SW 1271 (cell line): Measurements from ENCODE around the gene JAK3.
A peak's percentile ranks its signal among the peaks of the same experiment; 100 is the strongest.
"Not testable (repeated sequence)": the region's sequence is repeated elsewhere in the genome, so short reads cannot be mapped to it uniquely, and the experiment has no call there.

Source experiments
- DNase-seq, 2 experiments: peaks; one replicate each; lab custom pipeline; 2025; lab: John Stamatoyannopoulos, UW

Gene JAK3

DNA sequence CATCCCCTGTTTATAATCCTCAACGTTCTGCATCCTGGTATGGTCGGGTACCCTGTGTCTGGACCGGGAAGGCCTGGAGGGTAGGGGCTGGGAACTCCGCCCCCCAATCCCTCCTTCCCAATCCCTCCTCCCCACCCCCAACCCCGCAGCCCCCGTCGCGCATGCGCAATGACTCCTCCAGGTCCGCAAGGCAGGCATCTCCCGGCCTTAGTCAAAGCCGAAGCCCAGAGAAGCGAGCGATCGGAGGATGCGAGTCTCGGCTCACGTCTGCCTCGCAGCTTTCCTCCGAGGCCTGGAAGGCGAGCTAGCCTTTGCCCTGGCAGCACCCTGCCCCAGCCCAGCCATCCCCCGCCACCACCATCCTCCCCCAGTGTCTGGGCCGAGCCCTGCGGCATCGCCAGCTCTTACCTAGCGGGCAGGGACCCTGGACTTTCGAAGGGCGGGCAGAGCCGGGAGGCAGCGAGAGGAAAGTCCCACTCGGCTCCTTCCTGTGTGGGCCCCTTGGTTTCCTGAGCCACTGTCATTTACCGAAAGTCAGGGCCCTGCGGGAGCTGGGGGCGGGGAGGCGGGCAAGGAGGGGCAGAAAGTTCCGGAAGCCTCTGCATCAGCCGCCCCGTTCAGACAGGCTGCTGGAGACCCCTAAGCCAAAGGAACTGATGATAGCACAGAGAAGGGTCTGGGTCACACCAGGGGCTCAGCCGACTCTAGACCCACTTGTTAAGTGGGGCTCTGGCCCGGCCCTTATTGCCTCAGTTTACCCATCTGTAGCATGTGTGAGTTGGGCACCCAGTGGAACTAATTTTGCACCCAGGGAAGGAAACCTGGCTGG lies at the start of gene JAK3:
Gene JAK3 (minus strand): TSS at position 445 of the 829 bp plus-strand sequence. CDS start 3,565 bp downstream, outside the sequence.
- DNase-seq: peak; percentile 39 to 50

DNA sequence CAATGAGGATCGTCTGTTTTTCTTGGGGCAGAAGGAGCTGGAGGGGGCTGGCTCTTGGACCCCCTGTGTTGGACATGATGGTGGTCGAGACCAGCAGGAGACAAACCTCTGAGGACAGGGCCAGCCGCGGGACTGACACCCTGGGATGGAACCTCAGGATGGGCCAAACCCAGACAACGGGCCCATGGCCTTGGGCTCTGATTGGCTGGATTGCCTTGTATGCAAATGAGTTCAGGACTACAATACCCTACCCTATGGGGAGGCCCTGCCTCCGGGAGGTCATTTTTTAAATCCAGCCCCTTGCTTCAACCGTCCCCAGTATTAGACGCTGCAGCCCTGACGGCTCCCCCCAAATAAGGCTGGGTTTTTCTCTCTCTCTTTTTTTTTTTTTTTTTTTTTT lies 46.0 kb upstream of the JAK3 start:
- DNase-seq: no peak

DNA sequence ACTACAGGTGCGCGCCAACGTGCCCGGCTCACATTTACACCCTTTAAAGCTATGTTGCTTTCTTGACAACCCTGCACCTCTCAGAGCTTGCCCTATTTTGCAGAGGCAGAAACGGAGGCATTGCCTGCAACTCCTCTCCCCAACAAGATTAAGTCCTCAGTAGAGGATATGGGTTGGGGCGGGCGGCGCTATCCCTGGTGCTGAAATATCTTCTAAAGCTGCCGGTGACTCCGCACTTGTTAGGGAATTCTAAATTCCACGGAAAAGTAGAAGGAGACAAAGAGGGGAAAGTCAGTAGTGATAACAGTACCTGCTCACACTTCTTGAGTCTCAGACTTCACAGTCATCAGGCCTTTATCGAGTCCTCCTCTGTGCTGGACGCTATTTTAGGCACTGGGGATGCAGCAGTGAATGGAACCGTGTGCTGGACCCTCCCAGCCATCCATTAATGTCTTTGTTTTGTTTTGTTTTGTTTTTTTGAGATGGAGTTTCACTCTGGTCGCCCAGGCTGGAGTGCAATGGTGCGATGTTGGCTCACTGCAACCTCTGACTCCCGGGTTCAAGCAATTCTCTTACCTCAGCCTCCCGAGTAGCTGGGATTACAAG lies 41.9 kb upstream of the JAK3 start:
- DNase-seq: no peak

DNA sequence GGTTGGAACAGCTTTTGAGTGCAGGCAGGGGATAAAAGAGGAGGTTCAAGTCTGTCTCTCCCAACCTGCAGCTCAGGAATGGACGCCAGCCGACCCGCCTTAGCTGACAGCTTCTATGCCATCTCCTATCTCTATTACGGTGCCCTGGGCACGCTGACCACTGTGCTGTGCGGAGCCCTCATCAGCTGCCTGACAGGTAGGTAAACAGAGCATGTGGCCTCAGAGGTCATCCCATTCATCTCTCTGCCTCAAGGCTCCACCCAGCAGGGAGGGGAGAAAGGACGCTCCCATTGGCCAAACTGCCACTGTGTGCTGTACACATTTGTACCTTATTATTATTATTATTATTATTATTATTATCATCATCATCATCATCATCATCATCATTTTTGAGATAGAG lies 40.5 kb upstream of the JAK3 start:
- DNase-seq: no peak

DNA sequence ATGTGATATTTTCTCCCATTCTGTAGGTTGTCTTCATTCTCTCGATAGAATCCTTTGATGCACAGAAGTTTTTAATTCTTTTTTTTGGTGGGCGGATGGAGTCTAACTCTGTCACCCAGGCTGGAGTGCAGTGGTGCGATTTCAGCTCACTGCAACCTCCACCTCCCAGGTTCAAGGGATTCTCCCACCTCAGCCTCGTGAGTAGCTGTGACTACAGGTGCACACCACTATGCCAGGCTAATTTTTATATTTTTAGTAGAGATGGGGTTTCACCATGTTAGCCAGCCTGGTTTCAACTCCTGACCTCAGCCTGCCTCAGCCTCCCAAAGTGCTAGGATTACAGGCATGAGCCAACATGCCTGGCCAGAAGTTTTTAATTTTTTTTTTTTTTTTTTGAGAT lies 39.4 kb upstream of the JAK3 start:
- DNase-seq: not testable (repeated sequence)

DNA sequence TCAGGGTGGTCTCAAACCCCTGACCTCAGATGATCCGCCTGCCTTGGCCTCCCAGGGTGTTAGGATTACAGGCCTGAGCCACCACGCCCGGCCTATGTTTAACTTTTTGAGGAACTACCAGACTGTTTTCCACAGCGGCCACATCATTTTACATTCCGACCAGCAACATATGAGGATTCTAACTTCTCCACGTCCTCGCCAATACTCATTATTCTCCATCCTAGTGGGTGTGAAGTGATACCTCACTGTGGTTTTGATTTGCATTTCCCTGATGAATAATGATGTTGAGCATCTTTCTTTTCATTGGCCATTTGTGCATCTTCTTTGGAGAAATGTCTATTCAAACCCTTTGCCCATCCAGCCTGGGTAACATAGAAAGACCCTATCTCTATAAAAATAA lies 38.7 kb upstream of the JAK3 start:
- DNase-seq: no peak

DNA sequence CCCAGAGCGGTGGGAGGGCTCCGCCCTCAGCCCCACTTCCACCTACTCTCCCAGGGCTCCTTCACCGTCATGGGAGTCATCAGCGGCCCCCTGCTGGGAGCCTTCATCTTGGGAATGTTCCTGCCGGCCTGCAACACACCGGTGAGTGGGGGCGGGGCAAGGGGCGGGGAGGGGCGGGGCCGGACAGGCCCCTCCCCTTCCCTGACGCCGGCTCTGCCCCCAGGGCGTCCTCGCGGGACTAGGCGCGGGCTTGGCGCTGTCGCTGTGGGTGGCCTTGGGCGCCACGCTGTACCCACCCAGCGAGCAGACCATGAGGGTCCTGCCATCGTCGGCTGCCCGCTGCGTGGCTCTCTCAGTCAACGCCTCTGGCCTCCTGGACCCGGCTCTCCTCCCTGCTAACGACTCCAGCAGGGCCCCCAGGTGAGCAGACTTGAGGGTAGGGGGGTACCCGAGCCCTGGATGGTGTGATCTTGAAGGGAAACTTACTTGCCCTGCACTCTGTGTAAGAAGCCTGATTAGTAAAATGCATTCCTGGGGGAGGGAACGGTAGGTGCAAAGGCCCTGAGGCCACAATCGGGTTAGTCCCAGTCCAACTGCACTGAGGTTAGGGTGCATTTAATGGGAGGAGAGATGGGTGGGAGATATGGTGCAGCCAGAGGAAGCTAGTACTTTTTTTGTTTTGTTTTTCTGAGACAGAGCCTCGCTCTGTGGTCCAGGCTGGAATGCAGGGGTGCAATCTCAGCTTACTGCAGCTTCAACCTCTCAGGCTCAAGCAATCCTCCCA lies 36.0 kb upstream of the JAK3 start:
- DNase-seq: no peak

DNA sequence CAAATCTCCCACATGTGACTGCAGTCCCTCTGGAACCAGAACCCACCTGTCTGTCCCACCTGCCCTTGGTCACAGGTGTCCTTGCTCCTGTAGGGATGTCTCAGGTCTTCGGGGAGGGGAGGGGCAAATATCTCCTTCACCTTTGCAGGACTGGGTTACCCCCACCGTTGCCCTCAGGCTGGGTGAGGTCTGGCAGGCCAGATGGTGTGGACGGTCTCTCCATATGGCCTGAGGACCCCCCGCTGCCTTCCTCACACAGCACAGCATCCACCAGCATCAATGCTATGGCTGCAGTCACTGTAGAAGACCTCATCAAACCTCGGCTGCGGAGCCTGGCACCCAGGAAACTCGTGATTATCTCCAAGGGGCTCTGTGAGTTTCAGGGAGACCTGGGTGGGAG lies 33.9 kb upstream of the JAK3 start:
- no peak for DNase-seq

DNA sequence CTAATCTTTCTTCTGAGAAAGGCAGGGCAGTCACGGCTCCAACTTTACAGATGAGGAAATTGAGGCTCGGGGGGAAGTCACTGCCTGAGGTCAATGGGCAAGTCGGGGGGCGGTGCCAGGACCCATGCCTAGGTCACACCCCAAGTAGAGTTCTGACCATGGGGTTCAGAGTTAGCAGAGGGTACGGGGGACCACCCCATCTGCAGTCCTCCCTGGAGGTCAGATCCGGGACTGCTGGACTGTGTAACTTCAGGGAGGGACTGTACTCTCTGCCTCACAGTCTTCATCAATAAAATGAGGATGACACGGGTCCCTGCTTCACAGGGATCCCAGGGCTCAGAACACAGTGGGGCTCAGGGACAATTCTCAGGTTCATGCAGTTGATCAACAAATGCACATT lies 31.7 kb upstream of the JAK3 start:
- DNase-seq: no peak

DNA sequence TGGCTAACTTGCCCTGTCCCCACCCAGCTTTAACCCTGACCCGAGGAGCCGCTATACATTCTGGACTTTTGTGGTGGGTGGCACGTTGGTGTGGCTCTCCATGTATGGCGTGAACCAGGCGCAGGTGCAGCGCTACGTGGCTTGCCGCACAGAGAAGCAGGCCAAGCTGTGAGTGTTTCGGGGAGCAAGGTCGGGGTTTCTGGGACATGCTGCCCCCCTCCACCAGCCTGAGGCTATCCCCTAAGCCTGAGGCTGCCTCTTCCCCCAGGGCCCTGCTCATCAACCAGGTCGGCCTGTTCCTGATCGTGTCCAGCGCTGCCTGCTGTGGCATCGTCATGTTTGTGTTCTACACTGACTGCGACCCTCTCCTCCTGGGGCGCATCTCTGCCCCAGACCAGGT lies 29.9 kb upstream of the JAK3 start:
- no peak for DNase-seq

DNA sequence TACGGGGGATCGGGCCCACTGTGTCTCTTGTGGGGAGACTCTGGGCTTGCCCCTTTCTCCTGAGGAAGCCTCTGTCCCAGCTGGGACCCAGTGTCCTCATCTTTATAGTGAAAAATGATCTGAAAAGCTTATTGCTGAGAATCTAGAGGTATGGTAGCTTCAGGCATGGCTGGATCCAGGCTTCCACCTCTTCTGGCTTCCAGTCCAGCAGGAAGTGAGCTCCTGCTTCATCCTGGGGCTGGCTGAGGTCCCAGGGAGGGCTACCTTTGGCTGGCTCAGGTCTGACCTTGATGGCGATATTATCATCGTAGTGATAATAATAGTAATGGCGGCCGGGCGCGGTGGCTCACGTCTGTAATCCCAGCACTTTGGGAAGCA lies 27.0 kb upstream of the JAK3 start:
- no peak for DNase-seq

DNA sequence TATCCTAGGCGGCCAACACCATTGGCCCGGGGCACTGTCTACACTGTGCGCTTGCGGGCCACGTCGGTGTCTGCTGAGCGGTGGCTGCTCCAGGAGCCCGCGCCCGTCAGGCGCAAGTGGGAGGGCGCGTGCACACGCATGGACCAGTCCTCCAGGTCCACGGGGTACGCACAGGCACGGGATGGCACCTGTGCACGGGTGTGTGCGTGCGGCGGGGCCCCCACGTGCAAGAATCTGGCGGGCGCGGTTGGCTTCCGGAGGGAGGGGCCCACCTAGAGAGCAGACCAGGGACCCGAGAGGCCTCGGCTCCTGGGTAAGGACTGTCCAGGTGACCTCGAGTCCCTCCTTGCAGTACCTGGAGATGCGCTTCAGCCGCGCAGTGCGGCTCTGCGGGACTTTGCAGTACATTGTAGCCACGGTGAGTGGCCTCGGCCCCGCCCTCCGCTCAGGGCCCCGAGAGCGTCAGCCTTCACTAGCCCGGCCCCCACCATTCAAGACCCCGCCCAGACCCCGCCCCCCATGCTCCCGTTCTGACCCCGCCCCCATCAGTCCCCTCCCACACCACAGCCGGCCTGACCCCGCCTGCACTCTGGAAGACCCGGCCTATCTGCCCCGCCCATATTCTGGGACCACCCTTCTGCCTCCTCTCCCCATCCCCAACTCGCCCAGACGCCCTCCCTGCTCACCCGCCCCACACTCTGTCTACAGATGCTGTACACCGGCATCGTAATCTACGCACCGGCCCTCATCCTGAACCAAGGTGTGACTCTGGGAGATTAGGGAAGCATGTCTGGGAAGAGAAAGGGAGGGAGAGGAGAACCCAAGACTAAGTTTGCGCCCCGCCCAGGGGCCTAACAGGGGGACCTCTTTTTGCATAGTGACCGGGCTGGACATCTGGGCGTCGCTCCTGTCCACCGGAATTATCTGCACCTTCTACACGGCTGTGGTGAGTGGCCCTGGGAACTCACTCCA lies 26.3 kb upstream of the JAK3 start:
- DNase-seq: peak in 1 of 2 experiments; percentile 46

DNA sequence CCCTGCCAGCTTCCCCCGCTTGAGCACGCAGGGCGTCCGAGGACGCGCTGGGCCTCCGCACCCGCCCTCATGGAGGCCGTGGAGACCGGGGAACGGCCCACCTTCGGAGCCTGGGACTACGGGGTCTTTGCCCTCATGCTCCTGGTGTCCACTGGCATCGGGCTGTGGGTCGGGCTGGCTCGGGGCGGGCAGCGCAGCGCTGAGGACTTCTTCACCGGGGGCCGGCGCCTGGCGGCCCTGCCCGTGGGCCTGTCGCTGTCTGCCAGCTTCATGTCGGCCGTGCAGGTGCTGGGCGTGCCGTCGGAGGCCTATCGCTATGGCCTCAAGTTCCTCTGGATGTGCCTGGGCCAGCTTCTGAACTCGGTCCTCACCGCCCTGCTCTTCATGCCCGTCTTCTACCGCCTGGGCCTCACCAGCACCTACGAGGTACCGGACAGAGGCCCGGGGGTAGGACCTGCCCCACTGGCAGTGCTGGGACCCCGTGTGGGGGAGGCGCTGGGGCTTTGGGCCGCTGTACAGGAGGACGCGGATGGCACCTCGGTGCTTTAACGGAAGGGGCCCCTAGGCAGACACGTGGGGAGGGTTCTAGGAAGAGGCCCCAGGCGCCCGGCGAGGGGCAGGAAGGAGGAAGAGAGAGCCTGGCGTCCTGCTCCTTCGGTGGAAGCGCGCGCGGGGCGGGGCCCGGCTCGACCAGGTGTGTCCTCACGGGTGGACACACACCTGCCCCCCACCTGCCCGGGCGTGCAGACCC lies 24.6 kb upstream of the JAK3 start:
- DNase-seq: no peak

DNA sequence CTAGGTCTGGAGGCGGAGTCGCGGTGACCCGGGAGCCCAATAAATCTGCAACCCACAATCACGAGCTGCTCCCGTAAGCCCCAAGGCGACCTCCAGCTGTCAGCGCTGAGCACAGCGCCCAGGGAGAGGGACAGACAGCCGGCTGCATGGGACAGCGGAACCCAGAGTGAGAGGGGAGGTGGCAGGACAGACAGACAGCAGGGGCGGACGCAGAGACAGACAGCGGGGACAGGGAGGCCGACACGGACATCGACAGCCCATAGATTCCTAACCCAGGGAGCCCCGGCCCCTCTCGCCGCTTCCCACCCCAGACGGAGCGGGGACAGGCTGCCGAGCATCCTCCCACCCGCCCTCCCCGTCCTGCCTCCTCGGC lies 24.1 kb upstream of the JAK3 start, which contains the start of gene SLC5A5:
Gene SLC5A5 (plus strand): TSS at position 68 of the 373 bp plus-strand sequence. CDS start 375 bp downstream, outside the sequence.
- DNase-seq: no peak

DNA sequence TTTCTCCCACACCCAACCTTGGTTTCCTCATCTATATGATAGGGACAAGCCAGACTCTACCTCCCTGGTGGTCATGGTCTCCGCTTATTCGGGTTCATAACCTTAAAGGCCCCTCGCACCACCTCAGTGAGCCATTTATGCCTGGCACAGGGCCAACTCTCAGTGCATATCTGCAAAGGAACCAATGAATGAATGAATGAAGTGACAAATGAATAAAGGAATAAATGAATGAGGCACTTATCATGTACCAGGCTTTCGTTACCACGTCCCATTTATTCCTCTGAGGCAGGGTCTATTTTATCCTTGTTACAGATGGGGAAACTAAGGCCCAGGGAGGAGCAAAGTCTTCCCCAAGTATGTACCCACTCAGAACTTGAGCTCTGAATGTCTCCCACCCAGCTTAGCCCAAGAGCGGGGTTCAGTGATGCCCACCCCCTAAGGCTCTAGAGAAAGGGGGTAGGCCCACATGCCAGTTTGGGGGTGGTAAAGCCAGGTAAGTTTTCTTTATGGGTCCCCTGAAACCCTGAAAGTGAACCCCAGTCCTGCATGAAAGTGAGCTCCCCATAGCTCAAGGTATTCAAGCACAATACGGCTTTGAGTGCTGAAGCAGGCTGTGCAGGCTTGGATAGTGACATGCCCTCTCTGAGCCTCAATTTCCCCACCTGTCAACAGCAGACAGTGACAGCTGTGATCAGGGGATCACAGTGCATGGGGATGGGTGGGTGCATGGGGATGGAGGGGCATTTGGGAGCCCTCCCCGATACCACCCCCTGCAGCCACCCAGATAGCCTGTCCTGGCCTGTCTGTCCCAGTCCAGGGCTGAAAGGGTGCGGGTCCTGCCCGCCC lies 23.5 kb upstream of the JAK3 start:
- no peak for DNase-seq

DNA sequence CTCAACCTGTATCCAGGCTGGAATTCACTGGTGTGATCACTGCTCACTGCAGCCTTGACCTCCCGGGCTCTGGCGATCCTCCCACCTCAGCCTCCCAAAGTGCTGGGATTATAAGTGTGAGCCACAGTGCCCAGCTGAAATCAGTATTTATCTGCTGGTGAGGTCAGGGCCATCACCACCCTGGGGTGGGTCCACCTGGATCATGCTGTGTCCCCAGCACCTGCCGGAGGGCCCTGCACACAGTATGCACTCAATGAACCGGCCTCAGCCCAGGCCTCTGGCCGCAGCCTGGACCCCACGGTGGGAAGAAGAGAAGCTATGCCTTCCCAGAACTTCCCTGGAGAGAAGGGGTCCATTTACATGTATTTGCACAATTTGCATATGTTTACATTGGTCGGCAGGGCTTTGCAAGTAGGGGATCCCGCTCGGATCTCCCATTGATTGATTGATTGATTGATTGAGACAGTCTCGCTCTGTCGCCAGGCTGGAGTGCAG lies 21.4 kb upstream of the JAK3 start:
- DNase-seq: no peak

DNA sequence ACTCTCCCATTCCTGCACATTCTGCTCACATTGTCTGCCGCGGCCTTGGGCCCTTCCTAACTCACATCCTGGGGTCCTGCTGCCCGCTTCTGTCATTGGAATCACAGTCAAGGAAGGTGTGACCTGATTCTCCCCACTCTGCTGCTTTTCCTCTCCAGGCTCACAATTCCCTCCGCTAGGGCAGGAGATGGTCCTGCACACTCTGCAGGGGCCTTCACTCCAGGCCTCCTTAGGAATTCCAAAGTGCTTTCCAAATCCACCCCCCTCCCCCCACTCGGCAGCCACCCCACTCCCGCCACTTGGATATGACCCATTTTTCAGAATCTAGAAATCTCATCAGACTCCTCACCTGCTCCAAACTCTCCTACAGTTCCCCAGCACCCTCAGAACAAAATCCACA lies 20.9 kb upstream of the JAK3 start:
- DNase-seq: no peak

DNA sequence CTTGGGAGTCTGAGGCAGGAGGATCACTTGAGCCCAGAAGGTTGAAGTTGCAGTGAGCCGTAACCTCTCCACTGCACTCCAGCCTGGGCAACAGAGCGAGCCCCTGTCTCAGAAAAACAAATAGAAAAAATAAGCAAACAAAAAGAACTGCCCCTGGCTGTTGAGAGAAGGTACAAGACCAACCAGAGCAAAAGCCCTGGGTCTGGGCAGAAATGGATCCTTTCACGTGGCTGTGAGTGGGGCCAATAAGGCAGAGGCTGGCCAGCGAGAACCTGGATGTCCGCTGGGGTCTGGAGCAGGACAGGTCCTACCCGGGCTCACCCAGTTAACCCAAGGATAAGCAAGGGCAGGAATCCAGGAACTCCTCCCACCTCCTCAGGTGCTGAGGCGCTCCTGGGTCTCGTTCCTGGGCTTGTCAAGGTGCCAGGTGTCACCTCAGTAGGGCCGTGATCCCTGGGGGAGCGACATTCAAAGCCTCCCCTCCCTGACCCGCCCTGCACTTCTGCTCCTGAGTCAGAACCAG lies 19.2 kb upstream of the JAK3 start:
- DNase-seq: no peak

DNA sequence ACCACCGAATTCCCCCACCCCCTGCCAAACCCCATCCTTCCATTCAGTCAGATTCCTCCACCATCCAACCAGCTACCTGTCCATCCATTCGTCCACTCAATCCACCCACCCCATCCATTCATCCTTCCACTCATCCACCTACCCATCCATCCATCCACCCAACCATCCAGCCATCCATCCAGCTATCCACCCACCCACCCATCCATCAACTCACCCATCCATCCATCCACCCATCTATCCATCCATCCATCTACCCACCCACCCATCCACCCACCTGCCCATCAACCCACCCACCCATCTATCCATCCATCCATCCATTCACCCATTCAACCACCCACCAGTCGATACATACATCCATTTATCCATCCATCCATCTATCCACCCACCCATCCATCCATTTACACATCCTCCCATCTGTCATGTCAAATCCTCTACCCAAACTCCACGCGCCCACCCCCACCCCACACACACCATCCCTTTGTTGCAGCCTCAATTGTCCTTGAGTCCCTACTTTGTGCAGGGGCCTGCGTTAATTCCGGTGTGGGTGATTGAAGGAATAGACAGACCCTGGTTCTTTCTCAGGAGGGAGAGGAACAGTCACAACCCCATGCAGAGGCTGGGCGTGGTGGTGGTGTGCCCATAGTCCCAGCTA lies 18.7 kb upstream of the JAK3 start:
- no peak for DNase-seq
